Measurements from ENCODE around the gene OR1N1. TPM values are rescaled to one million over a fixed set of nuclear protein-coding genes. Genes with fewer than 3 reads are reported as not detected.

The OR1N1 gene
- total RNA-seq, 1 donor from 2014 or later = not detected

Other genes starting within 250 kb of the OR1N1 start
- gene PTGS1, start 156.3 kb downstream of the OR1N1 start, total RNA-seq = 0.47 TPM
- not detected for gene OR1J1, start 49.4 kb downstream of the OR1N1 start, total RNA-seq
- not detected for gene OR1J2, start 16.5 kb downstream of the OR1N1 start, total RNA-seq
- gene OR1J4, start 8.2 kb downstream of the OR1N1 start, total RNA-seq = not detected
- not detected for gene OR1N2, start 25.8 kb upstream of the OR1N1 start, total RNA-seq
- not detected for gene OR1L8, start 56.1 kb upstream of the OR1N1 start, total RNA-seq
- not detected for gene OR1Q1, start 87.4 kb upstream of the OR1N1 start, total RNA-seq
- 0.62 TPM for gene OR1B1, start 130.3 kb upstream of the OR1N1 start, total RNA-seq
- not detected for gene OR1L1, start 134.4 kb upstream of the OR1N1 start, total RNA-seq
- not detected for gene OR1L3, start 147.8 kb upstream of the OR1N1 start, total RNA-seq
- not detected for gene OR1L4, start 196.7 kb upstream of the OR1N1 start, total RNA-seq
- gene OR1L6, start 215.0 kb upstream of the OR1N1 start, total RNA-seq = not detected

Data from occipital lobe (tissue), 1 donor.